HG03354 (cell line): ENCODE results near the gene TNFSF18.

ENCODE experiments used
- ATAC-seq: cut with Tn5 transposase; IDR thresholded peaks from one replicate; pipeline ENCODE4 v1.9.1; 2021; ENCODE audit warnings: mild to moderate bottlenecking; ENCODE audit not compliant: unreplicated experiment, poor library complexity, severe bottlenecking

TNFSF18 gene

GRCh38 chr1:173043253-173043652 is 7.5 kb downstream of the TNFSF18 start:
- no peak for ATAC-seq

GRCh38 chr1:173042806-173043205 is 7.9 kb downstream of the TNFSF18 start:
- ATAC-seq: no peak

GRCh38 chr1:173039626-173040025 is 11.1 kb downstream of the TNFSF18 start:
- no peak for ATAC-seq

- ATAC-seq: no peak
Observed at GRCh38 chr1:173038875-173039554, 11.7 kb downstream of the TNFSF18 start.

- ATAC-seq: no peak
Observed at GRCh38 chr1:173024543-173024942, 26.2 kb downstream of the TNFSF18 start.

GRCh38 chr1:173023343-173023742 is 27.4 kb downstream of the TNFSF18 start:
- no peak for ATAC-seq

- peak; percentile 89 for ATAC-seq
Observed at GRCh38 chr1:173020138-173020750, 30.5 kb downstream of the TNFSF18 start.

- no peak for ATAC-seq
Observed at GRCh38 chr1:173017792-173018191, 32.9 kb downstream of the TNFSF18 start.

GRCh38 chr1:173016419-173016818 is 34.3 kb downstream of the TNFSF18 start:
- no peak for ATAC-seq

- no peak for ATAC-seq
Observed at GRCh38 chr1:173015629-173016028, 35.1 kb downstream of the TNFSF18 start.

GRCh38 chr1:173014160-173014559 is 36.6 kb downstream of the TNFSF18 start:
- ATAC-seq: no peak

GRCh38 chr1:173012126-173012525 is 38.6 kb downstream of the TNFSF18 start:
- ATAC-seq: no peak

- no peak for ATAC-seq
Observed at GRCh38 chr1:173009597-173009996, 41.1 kb downstream of the TNFSF18 start.

GRCh38 chr1:173005196-173005864 is 45.4 kb downstream of the TNFSF18 start:
- no peak for ATAC-seq

- no peak for ATAC-seq
Observed at GRCh38 chr1:173002891-173003838, 47.6 kb downstream of the TNFSF18 start.

- no peak for ATAC-seq
Observed at GRCh38 chr1:172999349-172999748, 51.4 kb downstream of the TNFSF18 start.

GRCh38 chr1:172997941-172998361 is 52.8 kb downstream of the TNFSF18 start:
- no peak for ATAC-seq

GRCh38 chr1:172993640-172994039 is 57.1 kb downstream of the TNFSF18 start:
- ATAC-seq: no peak

- ATAC-seq: no peak
Observed at GRCh38 chr1:172991674-172992400, 58.9 kb downstream of the TNFSF18 start.
